ENCODE results near the gene GPR39.

GPR39 gene

DNA sequence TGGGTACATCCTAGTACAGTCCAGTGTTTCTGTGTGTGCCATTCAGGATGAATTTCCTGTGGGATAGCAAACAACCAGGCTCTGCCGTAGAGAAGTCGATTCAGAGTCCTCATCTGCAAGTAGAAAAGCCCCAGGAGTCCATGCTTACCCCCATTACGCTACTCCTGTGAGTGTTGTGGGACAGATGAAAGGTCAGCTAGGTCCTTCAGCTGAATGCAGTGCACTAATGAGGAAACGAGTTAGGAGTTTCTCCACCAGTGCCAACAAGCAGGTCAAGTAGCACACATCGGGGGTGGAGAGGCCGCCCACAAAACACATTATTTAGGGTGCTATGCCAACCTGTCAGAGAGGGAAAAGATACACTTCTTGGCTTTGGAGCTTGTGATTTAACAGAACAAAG, 2.5 kb upstream of the GPR39 start:
- no peak for DNase-seq (ENCODE audit: low spot score)

GRCh38 chr2:132415256-132415914, 1.2 kb upstream of the GPR39 start:
- DNase-seq (ENCODE audit: low spot score) = no peak

DNA sequence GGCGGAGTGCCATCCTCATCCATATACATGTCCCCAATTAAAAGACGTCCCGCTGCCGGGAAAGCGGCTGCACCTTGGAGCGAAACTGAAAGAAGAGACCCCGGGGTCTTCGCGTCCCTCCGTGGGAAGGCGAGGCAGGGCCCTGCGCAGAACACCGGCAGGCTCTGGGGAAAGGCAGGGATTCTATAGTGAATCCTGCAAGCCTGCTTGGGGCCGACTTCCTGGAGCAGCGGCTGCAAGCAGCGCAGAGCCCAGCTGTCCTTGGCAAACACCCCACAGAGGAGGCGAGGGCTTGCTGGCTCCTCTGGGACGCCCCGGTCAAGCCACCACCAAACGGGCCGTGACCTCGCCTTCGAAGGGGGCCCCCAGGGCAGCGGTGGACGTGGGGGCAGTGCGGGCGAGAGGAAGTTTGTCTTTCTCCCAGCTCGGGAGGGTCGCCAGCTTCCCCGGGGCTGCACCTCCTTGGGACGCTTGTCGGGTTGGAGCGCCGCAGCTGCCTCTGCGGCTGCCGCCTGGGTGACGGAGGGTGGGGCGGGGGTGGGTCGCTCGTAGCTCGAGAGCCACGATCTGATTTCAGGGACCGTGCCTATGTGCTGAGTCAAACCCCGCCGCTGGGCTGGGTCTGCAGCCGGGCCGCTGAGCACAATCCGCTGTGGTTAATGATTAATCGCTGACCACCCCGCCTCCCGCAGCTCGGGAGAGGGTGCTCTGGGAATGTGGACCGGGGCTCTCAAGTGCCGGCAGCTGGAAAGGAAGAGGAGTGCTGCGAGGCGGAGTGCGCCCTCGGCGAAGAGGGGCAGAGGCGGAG, 486 bp upstream of the GPR39 start:
- peak; percentile 32 for DNase-seq (ENCODE audit: low spot score)

DNA sequence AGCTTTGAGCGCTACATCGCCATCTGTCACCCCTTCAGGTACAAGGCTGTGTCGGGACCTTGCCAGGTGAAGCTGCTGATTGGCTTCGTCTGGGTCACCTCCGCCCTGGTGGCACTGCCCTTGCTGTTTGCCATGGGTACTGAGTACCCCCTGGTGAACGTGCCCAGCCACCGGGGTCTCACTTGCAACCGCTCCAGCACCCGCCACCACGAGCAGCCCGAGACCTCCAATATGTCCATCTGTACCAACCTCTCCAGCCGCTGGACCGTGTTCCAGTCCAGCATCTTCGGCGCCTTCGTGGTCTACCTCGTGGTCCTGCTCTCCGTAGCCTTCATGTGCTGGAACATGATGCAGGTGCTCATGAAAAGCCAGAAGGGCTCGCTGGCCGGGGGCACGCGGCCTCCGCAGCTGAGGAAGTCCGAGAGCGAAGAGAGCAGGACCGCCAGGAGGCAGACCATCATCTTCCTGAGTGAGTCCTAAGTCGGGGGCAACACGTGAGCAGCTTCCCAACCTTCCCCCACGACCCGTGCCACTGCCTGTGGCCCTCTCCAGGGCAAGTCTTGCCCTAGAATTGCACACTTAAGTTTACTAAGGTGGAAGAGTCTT, 928 bp downstream of the GPR39 start:
- no peak for DNase-seq (ENCODE audit: low spot score)

GRCh38 chr2:132419235-132419634, 2.6 kb downstream of the GPR39 start:
- DNase-seq (ENCODE audit: low spot score) = no peak

DNA sequence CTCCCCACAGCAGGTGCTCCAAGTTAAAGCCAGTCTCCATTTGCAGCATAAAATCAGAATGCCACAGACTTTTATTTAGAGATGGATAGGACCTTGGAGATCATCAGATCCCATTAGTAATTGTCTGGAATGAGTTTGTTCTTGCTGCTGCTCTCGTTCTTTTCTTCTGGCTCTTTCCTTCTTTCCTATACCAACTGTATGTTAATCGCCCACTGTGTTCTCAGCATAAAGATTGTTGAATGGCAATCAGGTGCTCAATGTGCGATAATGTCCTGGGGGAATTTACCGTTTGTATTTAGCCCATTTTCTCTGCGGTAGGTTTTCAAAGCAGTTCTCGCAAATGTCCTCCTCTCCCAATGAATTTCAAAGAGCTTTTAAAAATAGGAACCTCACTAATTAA, 3.3 kb downstream of the GPR39 start:
- no peak for DNase-seq (ENCODE audit: low spot score)

- no peak for DNase-seq (ENCODE audit: low spot score)
Observed at GRCh38 chr2:132420816-132421805, 4.5 kb downstream of the GPR39 start.

DNA sequence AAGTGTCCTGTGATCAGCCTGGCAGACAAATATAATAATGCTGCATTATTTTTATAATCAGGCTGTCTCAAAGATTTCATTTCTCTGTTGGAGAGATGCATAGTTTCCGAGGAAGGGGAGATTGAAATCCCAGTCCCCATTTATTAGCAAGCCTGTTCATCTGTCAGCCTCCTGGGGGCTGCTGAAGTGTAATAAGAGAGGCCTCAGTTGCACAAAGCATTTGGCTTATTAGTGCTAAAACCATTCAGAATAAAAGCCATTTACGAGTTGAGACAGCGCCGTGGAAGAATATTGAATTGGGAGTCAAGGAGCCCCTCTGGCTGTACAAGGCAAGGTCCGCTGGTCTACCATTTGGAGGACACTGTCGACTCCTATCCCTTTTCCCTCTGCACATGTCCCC, 6.1 kb downstream of the GPR39 start:
- no peak for DNase-seq (ENCODE audit: low spot score)

DNA sequence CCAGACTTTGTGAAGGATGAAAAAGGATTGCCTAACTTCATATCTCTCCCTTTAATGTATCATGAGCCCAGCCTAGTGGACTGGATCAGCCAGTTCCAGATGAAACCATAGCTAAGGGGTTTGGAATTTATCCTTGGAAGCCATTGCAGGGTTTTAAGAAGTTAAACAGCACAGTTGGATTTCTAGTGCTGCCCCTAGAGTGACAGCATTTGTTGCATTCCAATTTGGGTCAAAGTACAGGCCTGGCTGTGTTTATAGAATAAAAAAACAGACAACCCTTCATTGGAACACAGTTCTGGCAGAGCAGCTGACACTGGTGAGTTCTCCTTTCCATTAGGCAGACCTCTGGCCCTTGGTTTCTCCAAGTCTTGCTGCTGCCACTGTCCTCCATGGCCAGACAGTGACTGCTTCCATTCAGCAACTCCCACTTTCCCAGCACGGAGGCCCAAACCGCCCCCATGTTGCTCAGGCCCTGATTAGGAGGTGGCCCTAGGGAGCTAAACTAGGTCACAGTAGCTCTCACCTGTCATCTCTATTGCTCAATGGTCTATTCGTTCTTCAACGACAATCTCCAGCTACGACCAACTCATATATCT, 8.0 kb downstream of the GPR39 start:
- peak; percentile 18 for DNase-seq (ENCODE audit: low spot score)

GRCh38 chr2:132426033-132426432, 9.4 kb downstream of the GPR39 start:
- no peak for DNase-seq (ENCODE audit: low spot score)

GRCh38 chr2:132426656-132427055, 10.1 kb downstream of the GPR39 start:
- no peak for DNase-seq (ENCODE audit: low spot score)

GRCh38 chr2:132429351-132429750, 12.7 kb downstream of the GPR39 start:
- DNase-seq (ENCODE audit: low spot score) = no peak

DNA sequence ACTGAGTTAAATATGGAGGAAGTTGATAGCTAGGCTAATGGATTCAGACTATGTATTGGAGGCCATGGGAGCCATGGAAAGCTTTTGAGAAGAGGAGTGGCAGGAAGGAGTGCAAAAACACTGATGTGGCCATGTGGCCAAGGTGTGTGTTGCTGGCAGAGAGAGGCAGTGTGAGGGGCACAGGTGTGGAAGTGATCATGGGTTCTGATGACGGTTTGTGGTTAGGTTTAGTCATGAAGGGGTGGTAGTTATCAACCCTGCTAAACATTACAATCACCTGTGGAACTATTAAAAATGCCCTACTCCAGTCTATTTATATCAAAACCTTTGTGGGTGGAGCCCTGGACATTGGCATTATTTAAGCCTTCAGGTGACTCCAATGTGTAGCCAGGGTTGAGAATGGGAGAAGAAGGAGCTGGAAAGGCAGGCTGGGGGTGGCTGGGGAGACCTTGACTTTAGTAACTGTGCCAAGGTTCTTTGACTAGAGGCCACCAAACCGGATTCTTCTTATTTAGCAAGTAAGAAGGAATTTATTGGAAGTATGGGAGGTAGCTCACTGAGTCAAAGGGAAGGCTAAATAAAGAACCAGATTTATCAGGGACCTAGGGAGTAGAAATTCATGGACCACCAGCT, 13.5 kb downstream of the GPR39 start:
- DNase-seq (ENCODE audit: low spot score) = no peak

- no peak for DNase-seq (ENCODE audit: low spot score)
Observed at GRCh38 chr2:132430895-132431294, 14.3 kb downstream of the GPR39 start.

DNA sequence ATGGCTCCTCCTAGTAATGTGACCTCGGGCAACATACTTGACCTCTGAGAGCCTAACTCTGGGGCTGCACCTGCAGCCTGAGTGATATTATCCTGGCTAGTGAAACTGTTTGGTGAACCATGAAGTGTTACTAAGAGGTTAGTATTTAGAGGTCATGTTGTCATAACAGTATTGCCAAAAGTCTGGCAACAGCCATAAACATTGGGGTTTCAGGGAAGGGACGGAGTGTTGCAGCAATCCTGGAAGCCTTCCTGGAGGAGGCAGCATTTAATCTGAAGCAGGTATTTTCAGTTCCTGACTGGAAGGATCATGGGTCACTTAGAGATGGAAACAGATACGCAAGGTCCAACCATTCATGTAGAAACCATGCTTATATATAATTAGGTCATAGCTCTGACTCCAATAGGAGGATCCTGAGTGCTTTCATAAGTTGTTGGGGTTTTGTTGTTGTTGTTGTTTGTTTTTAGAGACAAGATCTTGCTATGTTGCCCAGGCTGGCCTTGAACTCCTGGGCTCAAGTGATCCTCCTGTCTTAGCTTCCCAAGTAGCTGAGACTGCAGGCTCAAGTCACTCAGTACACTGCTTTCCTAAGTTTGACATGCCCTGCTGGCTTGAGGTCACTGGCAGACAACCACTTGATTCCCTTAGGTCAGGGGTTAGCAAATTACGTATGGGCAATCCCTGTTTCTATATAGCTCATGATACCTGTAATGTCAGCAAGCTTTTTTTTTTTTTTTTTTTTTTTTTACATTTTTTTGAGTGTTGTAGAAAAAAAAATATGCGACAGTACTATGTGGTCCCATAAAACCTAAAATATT, 21.5 kb downstream of the GPR39 start:
- DNase-seq (ENCODE audit: low spot score) = no peak

- no peak for DNase-seq (ENCODE audit: low spot score)
Observed at GRCh38 chr2:132438691-132439090, 22.1 kb downstream of the GPR39 start.

- DNase-seq (ENCODE audit: low spot score) = no peak
Observed at GRCh38 chr2:132439703-132440398, 23.2 kb downstream of the GPR39 start.

DNA sequence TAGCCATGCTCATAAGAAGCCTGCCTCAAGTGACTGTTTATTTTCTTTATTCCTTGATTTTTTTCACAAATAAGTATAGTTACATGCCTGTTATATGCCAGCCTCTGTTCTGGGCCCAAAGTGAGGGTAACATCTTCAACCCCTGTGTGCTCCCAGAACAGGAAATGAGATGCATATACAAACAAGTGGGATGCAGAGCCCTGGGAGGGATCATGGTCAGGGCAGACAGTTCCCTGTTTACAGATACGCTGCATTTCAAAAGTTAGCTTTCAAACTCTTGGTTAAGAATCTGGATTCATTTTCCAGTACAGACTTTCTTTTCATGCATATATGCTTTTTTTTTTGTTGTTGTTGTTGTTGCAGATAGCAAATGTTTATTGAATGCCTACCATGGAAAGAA, 24.4 kb downstream of the GPR39 start:
- no peak for DNase-seq (ENCODE audit: low spot score)

GRCh38 chr2:132442278-132442677, 25.7 kb downstream of the GPR39 start:
- no peak for DNase-seq (ENCODE audit: low spot score)

DNA sequence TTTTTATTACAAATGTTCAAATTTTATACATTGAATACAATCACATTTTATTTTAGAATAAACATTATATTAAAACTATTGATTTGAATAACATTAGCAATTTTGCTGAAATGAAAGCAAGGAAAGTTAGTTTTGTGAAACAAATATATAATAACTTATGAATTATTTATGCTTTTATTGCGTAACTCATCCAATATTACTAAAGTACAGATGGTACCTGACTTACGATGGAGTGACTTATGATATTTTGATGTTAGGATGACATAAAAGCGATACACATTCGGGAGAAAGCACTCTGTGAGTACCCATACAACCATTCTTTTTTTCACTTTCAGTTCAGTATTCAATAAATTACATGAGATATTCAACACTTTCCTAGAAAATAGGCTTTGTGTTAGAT, 26.5 kb downstream of the GPR39 start:
- no peak for DNase-seq (ENCODE audit: low spot score)

Data from globus pallidus (tissue), 1 donor.